GM19240 (cell line): ENCODE data around the gene CRIP1.

Experiments
- DNase-seq: peaks from one replicate; pipeline ENCODE4 v3.0.0; 2011; ENCODE audit warnings: low spot score; ENCODE audit not compliant: insufficient read length

Gene CRIP1

GRCh38 chr14:105486163-105486973 lies at the start of gene CRIP1:
Gene CRIP1 (plus strand): TSS chr14:105486886. CDS start chr14:105487260, 374 bp downstream.
- DNase-seq: no peak

- DNase-seq: no peak
Observed at GRCh38 chr14:105436891-105437722, 49.6 kb upstream of the CRIP1 start.

GRCh38 chr14:105437723-105438500 lies 48.8 kb upstream of the CRIP1 start:
- DNase-seq: no peak

- no peak for DNase-seq
Observed at GRCh38 chr14:105439179-105439578, 47.5 kb upstream of the CRIP1 start.

- DNase-seq: no peak
Observed at GRCh38 chr14:105439710-105440553, 46.8 kb upstream of the CRIP1 start.

GRCh38 chr14:105440554-105440900 lies 46.2 kb upstream of the CRIP1 start:
- DNase-seq: no peak

GRCh38 chr14:105440992-105441391 lies 45.7 kb upstream of the CRIP1 start:
- DNase-seq: no peak

- no peak for DNase-seq
Observed at GRCh38 chr14:105442125-105442524, 44.6 kb upstream of the CRIP1 start.

- DNase-seq: no peak
Observed at GRCh38 chr14:105442834-105443233, 43.9 kb upstream of the CRIP1 start.

GRCh38 chr14:105444859-105445258 lies 41.8 kb upstream of the CRIP1 start:
- DNase-seq: no peak

GRCh38 chr14:105445290-105445689 lies 41.4 kb upstream of the CRIP1 start:
- no peak for DNase-seq

- DNase-seq: no peak
Observed at GRCh38 chr14:105445901-105446845, 40.5 kb upstream of the CRIP1 start.

- no peak for DNase-seq
Observed at GRCh38 chr14:105446971-105447370, 39.7 kb upstream of the CRIP1 start.

- no peak for DNase-seq
Observed at GRCh38 chr14:105447651-105448640, 38.7 kb upstream of the CRIP1 start.

GRCh38 chr14:105448706-105449111 lies 38.0 kb upstream of the CRIP1 start:
- peak; percentile 83 for DNase-seq

- no peak for DNase-seq
Observed at GRCh38 chr14:105449276-105450122, 37.2 kb upstream of the CRIP1 start.

GRCh38 chr14:105450123-105450505 lies 36.6 kb upstream of the CRIP1 start:
- no peak for DNase-seq
